GM18873 (cell line): ENCODE measurements around the gene BPGM.

Source experiments
- ATAC-seq: cut with Tn5 transposase; IDR thresholded peaks from one replicate; pipeline ENCODE4 v1.9.1; 2021; ENCODE audit warnings: mild to moderate bottlenecking, moderate library complexity, moderate number of reproducible peaks; ENCODE audit not compliant: unreplicated experiment, low FRiP score

The BPGM gene

DNA sequence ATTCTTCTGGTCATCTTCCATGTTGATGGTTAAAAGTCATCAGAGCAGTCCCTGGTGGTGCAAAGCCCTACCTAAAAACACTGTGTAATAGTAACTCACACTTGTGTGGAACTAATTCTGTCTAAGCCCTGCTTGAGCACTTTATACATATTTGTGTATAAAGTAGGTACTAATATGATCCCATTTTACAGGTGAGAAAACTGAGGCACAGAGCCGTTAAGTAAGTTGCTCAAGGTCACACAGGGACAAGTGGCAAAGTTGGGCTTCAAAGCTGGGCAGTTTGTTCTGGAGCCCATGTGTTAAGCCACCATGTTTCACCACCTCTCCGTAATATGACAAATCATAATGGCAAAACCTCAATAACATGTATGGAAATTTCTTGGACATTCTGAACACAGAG is 48.1 kb downstream of the BPGM start:
- no peak for ATAC-seq

GRCh38 chr7:134695321-134695860 is 48.7 kb downstream of the BPGM start:
- no peak for ATAC-seq

- no peak for ATAC-seq
Measured at GRCh38 chr7:134696261-134696660, 49.6 kb downstream of the BPGM start.

DNA sequence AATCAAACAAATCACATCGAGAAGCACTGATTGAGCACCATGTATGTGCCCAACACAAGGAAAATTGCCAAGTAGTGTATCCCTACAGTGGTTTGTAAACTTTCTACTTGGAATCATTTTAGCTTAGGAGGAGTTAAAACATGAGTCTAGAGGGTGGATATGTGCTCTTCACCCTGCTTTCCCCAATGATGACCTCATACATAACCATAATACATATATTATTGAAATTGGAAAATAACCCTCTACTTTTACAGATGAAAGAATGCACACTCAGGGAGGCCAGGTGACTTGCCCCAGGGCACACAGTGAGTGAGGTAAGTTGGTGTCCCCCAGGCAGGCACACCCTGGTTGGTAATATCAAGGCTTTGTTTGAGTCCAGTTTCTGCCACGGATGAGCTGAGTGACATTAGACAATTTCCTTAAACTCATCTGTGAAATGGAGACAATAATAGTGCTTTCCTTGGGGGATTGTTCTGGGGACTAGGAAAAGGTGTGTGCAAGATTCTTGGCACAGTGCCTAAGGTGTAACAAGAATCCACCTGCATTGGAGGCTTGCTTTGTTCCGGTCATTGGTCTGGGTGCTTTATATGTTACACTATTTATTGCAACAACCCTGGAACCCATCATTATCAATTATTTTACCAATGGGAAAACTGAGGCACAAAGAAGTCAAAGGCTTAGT is 50.7 kb downstream of the BPGM start:
- no peak for ATAC-seq

GRCh38 chr7:134698481-134698880 is 51.8 kb downstream of the BPGM start:
- ATAC-seq, result no peak

DNA sequence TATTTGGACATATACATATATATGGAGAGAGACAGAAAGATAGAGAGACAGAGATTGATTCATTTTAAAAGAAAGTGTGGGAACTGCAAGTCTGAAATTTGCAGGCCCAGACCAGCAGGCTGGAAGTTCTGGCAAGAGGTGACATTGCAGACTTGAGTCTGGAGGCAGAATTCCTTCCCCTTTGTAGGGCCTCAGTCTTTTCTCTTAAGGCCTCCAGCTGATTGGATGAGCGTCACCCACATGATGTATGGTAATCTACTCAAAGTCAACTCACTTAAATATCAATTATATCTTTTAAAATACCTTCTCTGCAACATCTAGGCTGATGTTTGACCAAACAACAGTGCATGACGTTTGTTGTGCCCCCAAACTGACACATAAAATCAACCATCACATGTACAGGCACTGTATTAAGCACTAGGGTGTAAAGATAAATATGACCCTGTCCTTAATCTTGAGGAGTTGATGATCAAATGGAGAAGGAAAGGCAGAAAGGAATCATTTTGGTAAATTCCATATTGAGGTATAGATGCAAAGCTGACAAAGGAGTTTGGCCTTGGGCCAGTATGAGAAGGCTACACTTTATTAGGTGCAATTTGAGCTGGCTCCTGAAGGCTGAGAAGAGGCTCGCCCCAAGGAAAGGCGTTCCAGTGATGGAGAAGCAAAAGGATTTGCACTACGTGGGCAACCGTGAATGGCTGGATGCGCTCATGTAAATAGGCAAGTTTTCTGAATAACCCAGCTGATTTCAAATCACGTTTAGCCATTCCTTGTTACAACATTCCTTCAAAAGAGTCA is 52.6 kb downstream of the BPGM start:
- no peak for ATAC-seq

- ATAC-seq, result no peak
Measured at GRCh38 chr7:134699899-134700298, 53.2 kb downstream of the BPGM start.

DNA sequence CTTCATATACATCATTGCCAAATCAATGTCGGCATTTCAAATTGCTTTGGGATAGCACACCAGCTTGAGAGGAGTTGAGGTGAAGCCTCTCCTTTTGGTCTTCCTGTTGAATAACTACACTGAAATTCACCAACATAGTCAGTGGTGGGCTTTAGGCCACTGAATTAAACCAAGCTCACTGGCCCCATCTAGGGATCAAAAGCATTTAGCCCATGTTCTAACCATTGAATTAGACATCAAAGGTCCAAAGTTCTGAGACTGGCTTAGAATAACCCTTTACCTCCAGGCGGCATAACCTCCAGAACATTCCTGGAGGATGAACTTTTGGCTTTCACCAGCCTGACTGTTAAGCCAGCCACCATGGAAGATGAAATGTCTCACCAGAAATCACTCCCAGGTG is 54.6 kb downstream of the BPGM start:
- no peak for ATAC-seq

- ATAC-seq, result no peak
Measured at GRCh38 chr7:134702366-134703240, 56.0 kb downstream of the BPGM start.

DNA sequence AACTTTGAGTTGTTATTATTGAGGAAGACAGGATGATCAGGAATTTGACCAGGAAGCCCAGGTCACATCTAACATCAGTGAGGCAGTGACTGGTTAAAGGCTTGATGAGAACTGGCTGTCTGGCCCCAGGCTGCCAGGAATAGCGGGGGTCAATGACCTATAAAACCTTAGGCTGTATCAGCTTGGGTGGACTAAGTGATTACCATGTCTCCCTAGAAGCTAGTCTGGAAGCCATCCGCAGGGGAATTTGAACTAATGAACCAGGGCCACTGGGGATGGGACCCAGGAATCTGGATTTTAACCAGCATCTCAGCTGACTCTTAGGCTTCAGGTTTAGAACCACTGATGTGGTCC is 56.6 kb downstream of the BPGM start:
- no peak for ATAC-seq

DNA sequence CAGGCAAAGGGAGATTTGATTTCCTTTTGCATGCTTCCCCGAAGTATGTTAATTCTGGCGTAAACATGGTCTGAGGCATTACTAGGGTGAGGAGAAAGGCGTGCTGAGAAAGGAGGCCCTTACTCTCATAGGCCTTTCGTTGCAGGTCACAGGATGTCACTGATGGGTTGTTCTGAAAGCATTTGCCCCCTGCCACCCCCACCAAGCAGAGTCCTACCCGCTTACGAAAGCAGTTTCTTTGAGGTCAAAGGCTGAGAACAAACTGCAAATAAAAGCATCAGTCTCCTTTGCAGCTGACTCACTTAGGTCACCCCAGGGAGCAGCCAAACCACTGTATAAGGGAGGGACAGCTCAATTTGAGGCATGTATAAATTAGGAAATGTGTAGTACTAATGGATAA is 57.1 kb downstream of the BPGM start:
- no peak for ATAC-seq

GRCh38 chr7:134704827-134705226 is 58.2 kb downstream of the BPGM start:
- no peak for ATAC-seq

DNA sequence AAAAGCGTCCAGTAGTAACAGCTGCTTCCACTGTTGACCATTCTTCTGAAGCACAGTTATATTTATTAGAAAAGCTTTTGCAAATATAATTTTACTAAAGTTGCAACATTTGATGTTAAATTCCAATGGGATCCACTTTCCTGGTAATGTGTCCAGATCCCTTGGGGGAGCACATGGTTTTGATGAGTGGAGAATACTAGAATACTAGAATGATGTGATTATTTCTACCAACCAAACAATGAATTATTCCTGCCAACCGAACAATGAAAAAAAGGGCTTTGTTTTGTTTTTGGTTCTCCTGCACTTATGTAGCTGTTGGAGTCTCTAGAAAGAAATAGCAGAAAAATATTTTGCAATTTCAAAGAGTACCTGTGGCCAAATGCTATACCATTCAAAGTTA is 59.1 kb downstream of the BPGM start:
- no peak for ATAC-seq

DNA sequence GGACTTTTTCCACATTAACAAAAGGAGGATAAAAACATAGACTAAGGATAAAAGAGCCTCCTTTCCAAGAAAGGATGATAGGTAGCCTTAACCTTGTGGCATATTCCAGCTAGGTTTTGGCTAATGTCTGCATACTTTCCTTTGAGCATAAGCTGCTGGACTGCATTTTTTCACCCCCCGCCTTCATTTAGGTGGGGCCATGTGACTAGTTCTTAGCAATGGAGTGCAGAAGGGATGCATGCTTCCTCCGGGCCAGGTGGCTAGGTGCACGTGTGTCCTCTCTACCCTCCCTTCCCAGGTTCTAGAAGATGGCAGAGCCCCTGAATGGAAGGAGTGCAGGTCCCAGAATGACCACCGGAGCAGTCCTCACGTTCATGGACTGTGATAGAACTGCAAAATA is 59.8 kb downstream of the BPGM start:
- no peak for ATAC-seq

- ATAC-seq, result no peak
Measured at GRCh38 chr7:134707663-134708378, 61.2 kb downstream of the BPGM start.

GRCh38 chr7:134708692-134709091 is 62.0 kb downstream of the BPGM start:
- ATAC-seq, result no peak

DNA sequence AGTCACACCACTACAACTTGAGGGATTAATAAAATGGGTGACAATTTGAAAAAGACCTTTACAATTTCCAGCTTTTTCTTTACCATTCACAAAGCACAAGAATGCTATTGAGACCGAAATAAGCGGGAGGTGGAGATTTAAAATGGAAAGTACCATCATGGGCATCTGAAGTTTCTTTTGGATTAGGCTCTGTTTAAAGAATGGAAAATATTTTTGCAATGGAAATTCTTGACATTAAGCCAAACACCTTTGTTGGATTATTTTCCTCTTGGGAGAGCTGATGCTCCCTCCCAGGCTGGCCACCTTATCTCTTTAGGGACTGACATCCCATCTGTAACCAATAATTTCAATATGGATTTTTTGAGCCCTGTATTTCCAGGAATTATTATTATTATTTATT is 62.5 kb downstream of the BPGM start:
- ATAC-seq, result no peak

- no peak for ATAC-seq
Measured at GRCh38 chr7:134710511-134710853, 63.8 kb downstream of the BPGM start.

DNA sequence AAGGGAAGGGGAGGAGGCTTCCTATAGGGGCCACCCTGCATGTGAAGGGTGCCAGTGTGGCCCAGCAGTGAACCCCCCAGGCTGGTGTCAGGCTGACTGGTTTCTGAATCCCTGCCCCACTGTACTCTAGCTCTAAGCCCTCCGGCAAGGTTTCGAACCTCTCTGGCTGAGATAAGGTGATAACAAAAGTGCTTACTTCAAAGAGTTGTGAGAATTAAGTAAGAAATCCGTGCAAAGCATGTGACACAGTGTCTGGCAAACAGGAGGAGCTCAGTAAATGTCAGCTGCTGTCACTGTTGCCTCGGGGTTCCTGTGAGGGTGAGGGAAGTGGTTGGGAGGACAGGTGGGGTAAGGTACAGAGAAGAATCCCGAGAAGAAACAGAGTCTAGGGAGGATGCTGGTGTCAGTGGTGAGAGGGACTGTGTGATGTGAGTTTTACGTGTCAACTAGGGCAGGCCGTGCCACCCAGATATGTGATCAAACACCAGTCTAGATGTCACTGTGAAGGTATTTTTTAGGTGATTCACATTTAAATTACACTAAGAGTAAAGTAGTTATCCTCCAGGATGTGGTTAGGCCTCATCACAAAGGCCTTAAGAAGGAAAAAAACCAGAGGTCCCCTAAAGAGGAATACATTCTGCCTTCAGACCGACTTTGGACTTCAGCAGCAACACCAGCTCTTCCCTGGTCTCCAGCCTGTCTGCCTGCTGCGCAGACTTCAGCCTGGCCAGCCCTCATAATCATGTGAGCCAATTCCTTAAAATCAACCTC is 64.4 kb downstream of the BPGM start:
- ATAC-seq, result no peak

GRCh38 chr7:134712196-134712595 is 65.5 kb downstream of the BPGM start:
- ATAC-seq, result no peak
